H9 (cell line): Measurements from ENCODE around the gene ARHGAP10. TPM values are rescaled to one million over a fixed set of nuclear protein-coding genes. Genes with fewer than 3 reads are reported as not detected.

ENCODE experiments used
- DNase-seq: peaks from one replicate; pipeline ENCODE4 v3.0.0-alpha.2; 2017
- H2AFZ ChIP-seq: one replicate; pipeline ENCODE4 v1.6.1; 2013; ENCODE audit warnings: mild to moderate bottlenecking, low read length, control low read depth, moderate library complexity
- H2AK5ac ChIP-seq: 2 replicates; pipeline ENCODE4 v1.6.1; 2013; ENCODE audit warnings: low read length, control low read depth, mixed read lengths; ENCODE audit not compliant: insufficient read length
- H2BK120ac ChIP-seq: one replicate; pipeline ENCODE4 v1.6.1; 2013; ENCODE audit warnings: low read depth, mild to moderate bottlenecking, low read length, control low read depth, inconsistent platforms; ENCODE audit not compliant: poor library complexity, severe bottlenecking
- H2BK12ac ChIP-seq: 2 replicates; pipeline ENCODE4 v1.6.1; 2013; ENCODE audit warnings: low read length, control low read depth, mixed read lengths, low read depth; ENCODE audit not compliant: insufficient read length
- H2BK15ac ChIP-seq: 2 replicates; pipeline ENCODE4 v1.6.1; 2013; ENCODE audit warnings: low read depth, low read length, control low read depth
- H2BK20ac ChIP-seq: one replicate; pipeline ENCODE4 v1.6.1; 2013; ENCODE audit warnings: low read depth, mild to moderate bottlenecking, low read length, control low read depth, inconsistent platforms; ENCODE audit not compliant: poor library complexity, severe bottlenecking
- H2BK5ac ChIP-seq: 2 replicates; pipeline ENCODE4 v1.6.1; 2013; ENCODE audit warnings: low read length, control low read depth, mixed read lengths; ENCODE audit not compliant: insufficient read length
- H3K14ac ChIP-seq: 2 replicates; pipeline ENCODE4 v1.6.1; 2013; ENCODE audit warnings: low read length, control low read depth; ENCODE audit not compliant: insufficient read depth
- H3K18ac ChIP-seq: 2 replicates; pipeline ENCODE4 v1.6.1; 2013; ENCODE audit warnings: low read depth, mild to moderate bottlenecking, mixed read lengths, low read length, control low read depth; ENCODE audit not compliant: insufficient read length
- H3K23ac ChIP-seq: 2 replicates; pipeline ENCODE4 v1.6.1; 2013; ENCODE audit warnings: low read length, control low read depth, mixed read lengths, low read depth; ENCODE audit not compliant: insufficient read length
- H3K23me2 ChIP-seq: 2 replicates; pipeline ENCODE4 v1.6.1; 2013; ENCODE audit warnings: low read depth, mild to moderate bottlenecking, mixed read lengths, low read length, control low read depth; ENCODE audit not compliant: insufficient read length, poor library complexity, severe bottlenecking
- H3K27ac ChIP-seq: 2 replicates; pipeline ENCODE4 v1.5.1; 2013; ENCODE audit warnings: low read length, control low read depth, mixed read lengths, low read depth; ENCODE audit not compliant: insufficient read length
- H3K27me3 ChIP-seq: 2 replicates; pipeline ENCODE4 v1.6.1; 2013; ENCODE audit warnings: low read length, control low read depth, inconsistent platforms; ENCODE audit not compliant: insufficient read depth
- H3K4ac ChIP-seq: 2 replicates; pipeline ENCODE4 v1.6.1; 2013; ENCODE audit warnings: low read depth, mild to moderate bottlenecking, control low read depth, inconsistent platforms, low read length, moderate library complexity
- H3K4me1 ChIP-seq: 2 replicates; pipeline ENCODE4 v1.6.1; 2013; ENCODE audit warnings: low read length, control low read depth, inconsistent platforms; ENCODE audit not compliant: insufficient read depth
- H3K4me2 ChIP-seq: 2 replicates; pipeline ENCODE4 v1.6.1; 2013; ENCODE audit warnings: low read length, control low read depth, mixed read lengths; ENCODE audit not compliant: insufficient read length, insufficient read depth
- H3K56ac ChIP-seq: 2 replicates; pipeline ENCODE4 v1.6.1; 2013; ENCODE audit warnings: low read depth, mild to moderate bottlenecking, mixed read lengths, low read length, control low read depth; ENCODE audit not compliant: insufficient read length
- H3K79me1 ChIP-seq: 2 replicates; pipeline ENCODE4 v1.6.1; 2013; ENCODE audit warnings: low read depth, mild to moderate bottlenecking, moderate library complexity, low read length, control low read depth, inconsistent platforms; ENCODE audit not compliant: insufficient read depth, poor library complexity, severe bottlenecking
- H3K79me2 ChIP-seq: 2 replicates; pipeline ENCODE4 v1.6.1; 2013; ENCODE audit warnings: low read length, control low read depth, inconsistent platforms; ENCODE audit not compliant: insufficient read depth
- H3K9ac ChIP-seq: 2 replicates; pipeline ENCODE4 v1.6.1; 2013; ENCODE audit warnings: low read length, control low read depth, mixed read lengths; ENCODE audit not compliant: insufficient read length; ENCODE audit errors: extremely low read depth
- H3K9me3 ChIP-seq: one replicate; pipeline ENCODE4 v1.6.1; 2013; ENCODE audit warnings: low read depth, low read length, inconsistent platforms; ENCODE audit not compliant: control insufficient read depth
- H3T11ph ChIP-seq: one replicate; pipeline ENCODE4 v1.6.1; 2013; ENCODE audit warnings: mild to moderate bottlenecking, low read length, control low read depth, inconsistent platforms
- H4K20me1 ChIP-seq: one replicate; pipeline ENCODE4 v1.6.1; 2013; ENCODE audit not compliant: control insufficient read depth, insufficient read length, insufficient read depth
- H4K5ac ChIP-seq: 2 replicates; pipeline ENCODE4 v1.6.1; 2013; ENCODE audit warnings: low read depth, mild to moderate bottlenecking, mixed read lengths, low read length, control low read depth; ENCODE audit not compliant: insufficient read length
- H4K8ac ChIP-seq: replicated peaks from 2 replicates; pipeline ENCODE4 v1.6.1; 2013; ENCODE audit warnings: low read length, control low read depth, mixed read lengths, low read depth; ENCODE audit not compliant: insufficient read length
- H4K91ac ChIP-seq: 2 replicates; pipeline ENCODE4 v1.6.1; 2013; ENCODE audit warnings: low read depth, mild to moderate bottlenecking, moderate library complexity, mixed read lengths, low read length, control low read depth; ENCODE audit not compliant: insufficient read length
- H3K27ac Mint-ChIP-seq, 3 experiments: 2 replicates in 2 of 3; 3 replicates in 1 of 3; pipeline ENCODE4 v1.8.0; 2020 to 2021; ENCODE audit warnings: mixed read lengths in 3 of 3, mild to moderate bottlenecking in 1 of 3, moderate library complexity in 1 of 3
- H3K27me3 Mint-ChIP-seq: 2 replicates; pipeline ENCODE4 v1.8.0; 2021; ENCODE audit warnings: low read depth, mild to moderate bottlenecking, moderate library complexity, mixed read lengths
- H3K36me3 Mint-ChIP-seq, 3 experiments: 2 replicates in 2 of 3; 3 replicates in 1 of 3; pipeline ENCODE4 v1.8.0; 2020 to 2021; ENCODE audit warnings: low read depth in 3 of 3, mixed read lengths in 3 of 3; ENCODE audit not compliant: insufficient read depth in 1 of 3
- H3K4me1 Mint-ChIP-seq, 2 experiments: 2 replicates each; pipeline ENCODE4 v1.8.0; 2020; ENCODE audit warnings: mixed read lengths in 2 of 2
- H3K4me3 Mint-ChIP-seq, 2 experiments: 2 replicates in 1 of 2; 3 replicates in 1 of 2; pipeline ENCODE4 v1.8.0; 2020 to 2021; ENCODE audit warnings: mild to moderate bottlenecking in 2 of 2, mixed read lengths in 2 of 2, moderate library complexity in 1 of 2
- H3K9me3 Mint-ChIP-seq, 2 experiments: 2 replicates in 1 of 2; 3 replicates in 1 of 2; pipeline ENCODE4 v1.8.0; 2020; ENCODE audit warnings: mild to moderate bottlenecking in 2 of 2, mixed read lengths in 2 of 2, moderate library complexity in 1 of 2
- CTCF ChIP-seq: fragments of 200-600 bp; sonication (generic); conservative IDR thresholded peaks from 3 replicates; pipeline ENCODE4 v1.8.0; 2021; ENCODE audit warnings: antibody characterized with exemption, mild to moderate bottlenecking
- WGBS: extraction: QIAGEN DNeasy Blood & Tissue Kit; methylation state at CpG from one replicate; pipeline ENCODE4 v1.1.7; 2013; ENCODE audit warnings: missing lambda C conversion rate, low lambda C conversion rate, mixed read lengths; ENCODE audit not compliant: insufficient read length; ENCODE audit errors: extremely low coverage; 5-methylcytosine and 5-hydroxymethylcytosine counted together
- total RNA-seq: library from RNA; stranded (reverse); gene quantifications from 2 replicates; pipeline ENCODE4 v1.2.1, GENCODE V29; 2021

Gene ARHGAP10
- total RNA-seq, 1 experiment from 2014 or later = 7.8 TPM

- no peak overlapping the region for H2BK15ac ChIP-seq
- no peak overlapping the region for H3T11ph ChIP-seq
- no peak overlapping the region for H3K4ac ChIP-seq
- H2AFZ ChIP-seq = no peak overlapping the region
- no peak for DNase-seq
- H3K56ac ChIP-seq = no peak overlapping the region
- no peak overlapping the region for H4K5ac ChIP-seq
- H3K4me1 ChIP-seq = peaks cover 4% of the 10 kb centered on the region; the same call in 1 of the 2 replicates
- no peak overlapping the region for H3K9ac ChIP-seq
- no peak overlapping the region for H2BK120ac ChIP-seq
- H3K23me2 ChIP-seq = peaks cover 19% of the 10 kb centered on the region
- peaks cover 45 to 54% of the 10 kb centered on the region in 2 experiments for H3K4me1 Mint-ChIP-seq
- no peak overlapping the region for H2BK12ac ChIP-seq
- H3K9me3 Mint-ChIP-seq = no peaks in the 10 kb centered on the region
- no peaks in the 10 kb centered on the region for H3K9me3 ChIP-seq
- H3K79me1 ChIP-seq = no peaks in the 10 kb centered on the region
- no peak overlapping the region for H3K18ac ChIP-seq
- no peak overlapping the region for H3K27ac ChIP-seq
- no peak overlapping the region for H4K8ac ChIP-seq
- H4K20me1 ChIP-seq = no peaks in the 10 kb centered on the region
- peaks cover 67% of the 10 kb centered on the region for H3K27me3 Mint-ChIP-seq
- H2AK5ac ChIP-seq = no peak overlapping the region
- peak overlapping the region; percentile 80 to 87 for H3K4me3 Mint-ChIP-seq
- H3K4me2 ChIP-seq = no peak overlapping the region
- no peak overlapping the region for H2BK20ac ChIP-seq
- no peak overlapping the region for H2BK5ac ChIP-seq
- H3K36me3 Mint-ChIP-seq = no peaks in the 10 kb centered on the region; a peak in 1 of 7 replicates
- H3K14ac ChIP-seq = no peak overlapping the region
- no peak overlapping the region for H4K91ac ChIP-seq
- no CpG with 5 or more reads among the region's 5 CpGs for WGBS
- H3K27ac Mint-ChIP-seq = no peak overlapping the region
- 0 out of 3 replicates have a peak, but pooled peaks have one; percentile 12 for TF ChIP-seq CTCF
- no peaks in the 10 kb centered on the region for H3K79me2 ChIP-seq
- H3K27me3 ChIP-seq = peaks cover 7% of the 10 kb centered on the region; the same call in 1 of the 2 replicates
- no peak overlapping the region for H3K23ac ChIP-seq
Measured at GRCh38 chr4:147733716-147734344, 1.9 kb downstream of the ARHGAP10 start.
